Neutrophil (primary cell): Measurements from ENCODE around the gene DGCR2.
"Not testable (repeated sequence)": the region's sequence is repeated elsewhere in the genome, so short reads cannot be mapped to it uniquely, and the experiment has no call there.

Experiments
- H3K27ac ChIP-seq: fragments of 200-600 bp; sonication (generic); 2 replicates; pipeline ENCODE4 v1.5.1; 2016; ENCODE audit warnings: mild to moderate bottlenecking, moderate library complexity
- H3K27me3 ChIP-seq: fragments of 200-600 bp; sonication (generic); 2 replicates; pipeline ENCODE4 v1.6.0; 2016; ENCODE audit warnings: mild to moderate bottlenecking
- H3K36me3 ChIP-seq: fragments of 200-600 bp; sonication (generic); 2 replicates; pipeline ENCODE4 v1.5.1; 2017
- H3K4me1 ChIP-seq, 2 experiments: fragments of 200-600 bp in 1 of 2; sonication (generic) in 1 of 2; 1 replicate in 1 of 2; 2 replicates in 1 of 2; pipeline versions ENCODE4 v1.5.1 to v1.6.1; 2013 to 2016; ENCODE audit warnings: low read depth in 1 of 2, low read length in 1 of 2, mild to moderate bottlenecking in 1 of 2, moderate library complexity in 1 of 2; ENCODE audit not compliant: control insufficient read depth in 1 of 2, insufficient read depth in 1 of 2
- H3K4me3 ChIP-seq, 2 experiments: fragments of 200-600 bp in 1 of 2; sonication (generic) in 1 of 2; 1 replicate in 1 of 2; 2 replicates in 1 of 2; pipeline ENCODE4 v1.5.1; 2013 to 2016; ENCODE audit warnings: low read depth in 1 of 2, low read length in 1 of 2, mild to moderate bottlenecking in 1 of 2, moderate library complexity in 1 of 2
- H3K9me3 ChIP-seq: fragments of 200-600 bp; sonication (generic); 2 replicates; pipeline ENCODE4 v1.5.1; 2016
- CTCF ChIP-seq: fragments of 200-600 bp; sonication (generic); IDR thresholded peaks from 2 replicates; pipeline ENCODE4 v1.5.1; 2016; ENCODE audit warnings: antibody characterized with exemption

DGCR2 gene

GRCh38 chr22:18990355-18991137 is 131.7 kb downstream of the DGCR2 start:
- H3K4me1 ChIP-seq, result no peaks in the 10 kb centered on the region
- H3K4me3 ChIP-seq, result no peak overlapping the region
- H3K27ac ChIP-seq, result no peak overlapping the region
- no peaks in the 10 kb centered on the region for H3K9me3 ChIP-seq
- H3K27me3 ChIP-seq, result peaks cover 17% of the 10 kb centered on the region
- TF ChIP-seq CTCF, result no peak
- no peaks in the 10 kb centered on the region for H3K36me3 ChIP-seq

GRCh38 chr22:18988958-18989357 is 133.3 kb downstream of the DGCR2 start:
- TF ChIP-seq CTCF, result no peak
- Histone ChIP-seq H3K27ac (no peak overlapping the region), H3K9me3 (no peaks in the 10 kb centered on the region)

GRCh38 chr22:18987765-18988164 is 134.4 kb downstream of the DGCR2 start:
- H3K27me3 ChIP-seq, result peaks cover 14% of the 10 kb centered on the region
- no peaks in the 10 kb centered on the region for H3K36me3 ChIP-seq
- H3K9me3 ChIP-seq, result no peaks in the 10 kb centered on the region
- no peak overlapping the region for H3K4me3 ChIP-seq
- no peaks in the 10 kb centered on the region for H3K4me1 ChIP-seq
- no peak for TF ChIP-seq CTCF
- no peak overlapping the region for H3K27ac ChIP-seq

More at GRCh38 chr22:18988958-18989357, 133.3 kb downstream of the DGCR2 start:
- H3K27me3 ChIP-seq, result peaks cover 14% of the 10 kb centered on the region
- H3K4me1 ChIP-seq, result no peaks in the 10 kb centered on the region
- H3K36me3 ChIP-seq, result no peaks in the 10 kb centered on the region
- no peak overlapping the region for H3K4me3 ChIP-seq

GRCh38 chr22:18987114-18987513 is 135.1 kb downstream of the DGCR2 start:
- not testable (repeated sequence) for H3K27ac ChIP-seq, H3K9me3 ChIP-seq, H3K4me1 ChIP-seq, H3K4me3 ChIP-seq, H3K36me3 ChIP-seq
- H3K27me3 ChIP-seq, result peaks cover 14% of the 10 kb centered on the region
